Measurements from ENCODE around the gene ERBIN.
"Not testable (repeated sequence)": the region's sequence is repeated elsewhere in the genome, so short reads cannot be mapped to it uniquely, and the experiment has no call there.

ERBIN gene

DNA sequence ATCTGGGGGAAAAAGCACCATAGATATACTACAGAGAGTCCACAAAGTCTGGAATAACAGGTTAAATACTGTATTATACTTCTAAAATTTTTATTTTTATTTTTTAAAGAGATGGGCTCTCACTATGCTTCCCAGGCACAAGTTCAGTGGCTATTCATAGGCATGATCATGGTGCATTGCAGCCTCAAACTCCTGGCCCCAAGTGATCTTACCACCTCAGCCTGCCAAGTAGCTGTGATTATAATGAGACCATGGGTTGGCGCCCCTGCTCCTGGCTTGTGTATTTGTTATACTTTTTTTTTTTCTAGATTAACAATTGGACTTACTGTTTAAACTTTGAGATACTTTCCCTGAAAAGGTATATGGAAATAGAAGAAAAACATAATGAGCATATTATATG lies 25.9 kb downstream of the ERBIN start:
- DNase-seq, result no peak
- in situ Hi-C loops (cut with MboI; ENCODE audit: low pct_unique_long_range_greater_than_20kb, low sequenced_read_pairs), result no loop called here

DNA sequence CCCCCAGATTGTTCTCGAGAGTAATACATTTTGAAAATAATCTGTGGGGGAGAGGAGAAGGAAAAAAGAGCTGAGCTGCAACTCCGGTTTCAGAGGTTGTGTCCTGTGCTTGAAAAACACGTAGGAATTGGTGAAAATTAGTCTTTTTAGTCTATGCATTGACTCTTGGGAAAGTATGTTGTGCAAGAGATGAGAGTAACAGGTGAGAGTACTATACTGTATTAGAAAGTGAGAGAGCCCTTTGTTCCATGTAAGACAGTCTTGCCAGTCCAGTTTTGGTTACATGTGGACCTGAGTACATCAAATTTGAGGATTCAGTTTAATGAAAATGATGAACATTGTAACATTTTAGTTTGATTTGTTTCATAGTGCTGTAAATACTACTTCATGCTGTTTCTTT lies 27.8 kb downstream of the ERBIN start:
- in situ Hi-C loops (cut with MboI; ENCODE audit: low pct_unique_long_range_greater_than_20kb, low sequenced_read_pairs), result no loop called here
- DNase-seq, result no peak

DNA sequence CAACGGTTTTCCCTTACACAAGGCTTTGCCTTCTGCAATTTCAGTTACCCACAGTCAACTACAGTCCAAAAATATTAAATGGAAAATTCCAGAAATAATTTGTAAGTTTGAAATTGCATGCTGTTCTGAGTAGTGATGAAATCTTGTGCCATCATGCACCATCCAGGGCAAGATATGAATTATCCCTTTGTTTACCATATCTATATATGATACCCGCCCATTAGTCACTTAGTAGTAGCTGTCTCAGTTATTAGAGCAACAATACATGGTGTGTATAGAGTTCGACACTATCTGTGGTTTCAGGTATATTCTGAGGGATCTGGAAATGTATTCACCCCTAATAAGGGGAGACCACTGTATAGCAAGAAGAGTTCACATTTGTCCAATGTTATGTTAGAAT lies 29.4 kb downstream of the ERBIN start:
- no peak for DNase-seq
- in situ Hi-C loops (cut with MboI; ENCODE audit: low pct_unique_long_range_greater_than_20kb, low sequenced_read_pairs), result no loop called here

DNA sequence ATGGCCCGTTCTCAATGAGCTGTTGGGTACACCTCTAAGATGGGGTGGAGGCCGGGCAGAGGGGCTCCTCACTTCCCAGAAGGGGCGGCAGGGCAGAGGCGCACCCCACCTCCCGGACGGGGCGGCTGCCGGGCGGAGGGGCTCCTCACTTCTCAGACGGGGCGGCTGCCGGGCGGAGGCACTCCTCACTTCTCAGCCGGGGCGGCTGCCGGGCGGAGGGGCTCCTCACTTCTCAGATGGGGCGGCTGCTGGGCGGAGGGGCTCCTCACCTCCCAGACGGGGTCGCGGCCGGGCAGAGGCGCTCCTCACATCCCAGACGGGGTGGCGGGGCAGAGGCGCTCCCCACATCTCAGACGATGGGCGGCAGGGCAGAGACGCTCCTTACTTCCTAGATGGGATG lies 31.3 kb downstream of the ERBIN start:
- in situ Hi-C loops (cut with MboI; ENCODE audit: low pct_unique_long_range_greater_than_20kb, low sequenced_read_pairs), result not testable (repeated sequence)

DNA sequence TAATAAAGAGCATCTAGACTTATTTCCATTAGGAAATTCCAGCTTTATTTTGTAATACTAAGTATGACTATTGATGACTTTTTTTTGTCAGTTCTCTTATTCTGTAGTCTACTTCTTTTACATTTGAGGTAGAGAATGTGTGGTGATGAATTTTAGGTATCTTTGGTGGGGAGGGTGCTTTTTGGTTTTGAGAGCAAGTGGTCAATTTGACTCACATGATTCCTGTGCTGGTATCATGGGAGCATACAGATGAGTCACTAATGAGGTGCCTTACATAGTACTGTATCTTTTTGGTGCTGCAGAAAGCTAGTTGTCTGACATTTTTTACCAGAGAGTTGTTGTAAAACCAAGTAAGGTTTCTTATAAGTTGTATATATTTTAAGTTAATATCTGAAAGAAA lies 35.3 kb downstream of the ERBIN start:
- no peak for DNase-seq

More for the DNA sequence above, 31.3 kb downstream of the ERBIN start:
- DNase-seq, result not testable (repeated sequence)

DNA sequence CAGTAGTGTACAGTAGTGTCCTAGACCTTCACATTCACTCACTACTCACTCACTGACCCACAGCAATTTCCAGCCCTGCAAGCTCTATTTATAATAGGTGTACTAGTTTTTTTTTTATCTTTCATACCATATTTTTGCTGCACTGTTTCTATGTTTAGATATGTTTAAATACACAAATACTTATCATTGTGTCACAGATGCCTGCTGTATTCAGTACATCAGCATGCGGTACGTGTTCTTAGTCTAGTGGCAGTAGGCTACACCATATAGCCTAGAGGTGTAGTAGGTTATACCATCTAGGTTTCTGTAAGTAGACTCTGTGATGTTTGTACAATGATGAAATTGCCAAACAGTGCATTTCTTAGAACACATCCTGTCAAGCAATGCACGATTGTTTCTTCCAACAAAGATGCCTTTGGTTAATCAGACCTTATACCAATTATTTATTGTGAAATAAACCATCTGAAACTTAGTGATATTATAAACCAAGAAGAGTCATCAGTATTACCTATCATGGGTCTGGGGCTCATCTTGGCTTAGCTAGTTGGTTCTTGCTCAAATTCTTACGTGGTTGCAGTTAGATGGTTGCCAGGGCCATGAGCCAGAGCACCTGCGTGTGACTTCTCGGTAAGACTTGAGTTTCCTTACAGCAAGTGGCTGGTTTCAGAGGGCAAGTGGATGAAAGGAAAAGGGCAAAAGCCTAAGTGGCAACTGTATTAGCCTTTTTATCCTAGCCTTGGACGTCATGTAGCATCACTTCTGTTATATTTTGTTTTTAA lies 41.1 kb downstream of the ERBIN start:
- in situ Hi-C loops (cut with MboI; ENCODE audit: low pct_unique_long_range_greater_than_20kb, low sequenced_read_pairs), result no loop called here
- DNase-seq, result no peak

More for the DNA sequence above, 35.3 kb downstream of the ERBIN start:
- in situ Hi-C loops (cut with MboI; ENCODE audit: low pct_unique_long_range_greater_than_20kb, low sequenced_read_pairs), result no loop called here

DNA sequence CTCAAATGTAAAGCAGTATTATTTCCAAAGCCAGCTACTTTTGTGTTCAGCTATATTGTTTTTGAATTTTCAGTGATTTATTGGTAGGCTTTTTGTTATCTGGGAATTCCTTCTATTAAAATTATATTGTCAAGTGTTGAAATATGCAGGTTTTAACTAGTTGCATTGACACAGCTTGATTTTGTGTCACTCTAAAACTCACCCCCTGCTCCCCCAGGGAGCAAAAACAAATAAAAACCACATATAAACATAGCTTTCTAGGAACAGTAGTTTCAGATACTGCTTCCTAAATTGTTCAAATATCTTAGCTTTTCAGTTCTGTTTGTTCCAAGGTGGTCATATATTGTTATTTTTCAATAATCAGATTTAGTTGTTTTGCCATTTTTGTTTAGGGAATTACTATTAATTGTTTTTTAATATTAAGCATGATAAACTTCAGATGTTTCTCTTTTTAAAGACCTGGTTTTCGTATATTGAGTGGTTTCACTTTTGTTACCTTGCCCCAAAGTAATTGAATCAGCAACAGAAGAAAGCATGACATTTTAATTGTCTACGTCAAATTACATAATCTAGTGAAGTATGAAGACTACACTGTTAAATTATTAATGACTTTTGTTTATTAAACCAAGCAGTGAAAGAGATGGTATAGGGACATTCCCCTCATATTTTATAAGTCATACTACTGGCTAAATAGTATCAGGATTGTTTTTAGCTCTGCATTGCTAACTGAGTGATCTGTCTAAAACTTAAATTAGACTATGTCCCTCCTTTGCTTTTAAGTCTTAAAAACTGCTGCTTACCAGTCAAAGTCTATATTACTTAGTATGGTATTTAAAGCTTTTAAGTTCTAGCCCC lies 43.4 kb downstream of the ERBIN start:
- no peak for DNase-seq
- in situ Hi-C loops (cut with MboI; ENCODE audit: low pct_unique_long_range_greater_than_20kb, low sequenced_read_pairs), result no loop called here

DNA sequence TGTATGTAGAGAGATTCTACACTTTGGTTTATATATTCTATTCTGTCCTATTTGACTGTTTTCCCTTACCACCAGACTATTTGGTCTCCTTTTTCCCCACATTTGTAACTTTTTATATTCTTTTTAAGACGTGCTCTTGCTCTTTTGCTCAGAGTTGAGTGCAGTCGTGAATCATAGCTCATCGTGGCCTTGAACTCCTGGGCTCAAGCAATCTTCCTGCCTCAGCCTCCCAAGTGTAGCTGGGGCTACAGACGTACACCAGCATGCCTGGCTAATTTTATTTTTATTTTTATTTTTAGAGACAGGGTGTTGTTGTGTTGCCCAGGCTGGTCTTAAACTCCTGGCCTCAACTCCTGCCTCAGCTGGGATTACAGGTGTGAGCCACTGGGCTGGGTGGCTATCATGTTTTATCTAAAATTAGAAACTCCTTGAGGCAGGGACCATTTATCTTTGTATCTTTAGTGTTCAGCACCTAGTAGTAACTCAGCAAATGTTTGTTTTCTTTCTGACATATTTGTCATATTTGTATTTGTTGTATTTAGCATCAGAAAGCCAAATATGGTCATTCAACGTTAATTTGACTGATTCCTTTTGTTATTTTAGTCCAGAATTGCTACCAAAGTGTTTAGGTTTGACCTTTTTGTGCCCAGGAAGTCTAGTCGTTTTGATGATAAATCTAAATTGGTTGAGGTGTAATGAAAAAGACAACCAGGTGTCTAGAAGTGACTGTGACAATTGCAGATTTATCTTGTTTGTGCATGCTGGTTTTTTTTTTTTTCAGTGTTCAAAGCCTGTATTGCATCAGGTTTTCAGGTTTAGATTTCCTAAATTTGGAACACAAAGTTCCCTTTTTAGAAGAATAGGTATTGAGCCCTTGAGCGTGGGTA lies 44.3 kb downstream of the ERBIN start:
- no peak for DNase-seq
- in situ Hi-C loops (cut with MboI; ENCODE audit: low pct_unique_long_range_greater_than_20kb, low sequenced_read_pairs), result no loop called here

DNA sequence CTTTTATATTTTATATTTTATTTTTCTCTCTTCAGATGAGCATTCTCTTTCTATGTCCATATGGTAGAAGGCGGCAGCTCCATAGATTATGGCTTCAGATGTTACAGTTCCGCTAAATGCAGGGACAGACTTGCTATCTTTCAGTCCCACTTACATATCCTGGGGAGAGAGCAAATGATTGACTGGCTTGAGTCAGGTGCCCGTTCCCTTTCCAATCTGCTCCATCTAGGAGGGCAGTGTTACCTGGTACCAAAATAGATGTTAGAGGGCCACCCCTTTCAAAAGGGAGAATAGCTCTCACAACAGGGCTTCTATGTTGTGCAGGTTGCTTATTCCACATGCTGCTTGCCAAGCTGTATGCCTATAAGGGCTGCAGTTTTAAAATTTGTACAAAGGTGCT lies 45.3 kb downstream of the ERBIN start:
- in situ Hi-C loops (cut with MboI; ENCODE audit: low pct_unique_long_range_greater_than_20kb, low sequenced_read_pairs), result no loop called here
- no peak for DNase-seq

DNA sequence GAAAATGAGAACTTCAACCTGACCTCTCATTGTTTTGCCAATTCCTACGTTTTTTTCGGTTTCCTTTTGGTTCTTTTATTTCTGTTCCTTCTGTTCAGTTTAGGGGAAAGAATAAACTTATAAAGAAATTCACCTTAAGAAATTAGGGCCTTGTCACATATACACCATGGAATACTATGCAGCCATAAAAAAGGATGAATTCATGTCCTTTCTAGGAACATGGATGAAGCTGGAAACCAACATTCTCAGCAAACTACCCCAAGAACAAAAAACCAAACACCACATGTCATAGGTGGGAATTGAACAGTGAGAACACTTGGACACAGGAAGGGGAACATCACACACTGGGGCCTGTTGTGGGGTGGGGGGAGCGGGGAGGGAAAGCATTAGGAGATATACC lies 46.5 kb downstream of the ERBIN start:
- DNase-seq; in situ Hi-C loops (cut with MboI; ENCODE audit: low pct_unique_long_range_greater_than_20kb, low sequenced_read_pairs): not testable (repeated sequence)

DNA sequence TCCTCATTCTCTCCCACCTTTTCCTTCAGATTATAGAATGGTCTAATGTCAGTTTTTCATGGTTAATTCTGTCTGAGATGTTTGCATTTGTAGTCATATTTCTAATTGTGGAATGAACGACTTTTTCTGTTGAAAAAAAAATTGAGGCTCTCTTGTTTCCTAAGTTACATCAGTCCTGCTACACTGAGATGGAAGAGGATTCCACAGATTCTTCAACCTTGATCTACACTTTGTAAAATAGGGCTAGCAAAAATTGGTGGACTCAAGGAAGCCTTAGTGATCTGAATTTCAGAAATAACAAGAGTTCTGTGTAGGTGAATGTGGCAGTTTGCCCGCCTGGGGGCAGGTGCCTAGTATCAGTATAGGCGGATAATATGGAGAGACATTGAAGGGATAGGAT lies 51.9 kb downstream of the ERBIN start:
- DNase-seq, result no peak
- in situ Hi-C loops (cut with MboI; ENCODE audit: low pct_unique_long_range_greater_than_20kb, low sequenced_read_pairs), result no loop called here

DNA sequence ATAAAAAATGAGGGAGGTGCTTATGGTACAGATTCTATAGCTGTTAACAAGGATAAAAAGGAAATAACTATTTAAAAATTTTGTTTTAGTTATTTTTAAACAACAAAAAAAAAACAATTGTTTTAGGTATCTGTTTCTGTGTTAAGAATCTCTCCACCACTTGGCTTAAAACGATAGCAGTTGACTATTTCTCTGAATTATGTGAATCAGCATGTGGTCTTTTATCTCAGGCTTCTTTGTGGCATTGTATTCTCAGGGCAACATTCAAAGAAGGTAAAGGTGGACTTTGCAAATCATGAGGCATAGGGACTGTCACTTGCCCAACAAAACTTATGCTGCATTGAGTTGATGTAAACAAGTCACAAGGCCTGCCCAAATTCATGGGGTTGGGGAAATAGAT lies 55.2 kb downstream of the ERBIN start:
- DNase-seq, result no peak
- in situ Hi-C loops (cut with MboI; ENCODE audit: low pct_unique_long_range_greater_than_20kb, low sequenced_read_pairs), result no loop called here

DNA sequence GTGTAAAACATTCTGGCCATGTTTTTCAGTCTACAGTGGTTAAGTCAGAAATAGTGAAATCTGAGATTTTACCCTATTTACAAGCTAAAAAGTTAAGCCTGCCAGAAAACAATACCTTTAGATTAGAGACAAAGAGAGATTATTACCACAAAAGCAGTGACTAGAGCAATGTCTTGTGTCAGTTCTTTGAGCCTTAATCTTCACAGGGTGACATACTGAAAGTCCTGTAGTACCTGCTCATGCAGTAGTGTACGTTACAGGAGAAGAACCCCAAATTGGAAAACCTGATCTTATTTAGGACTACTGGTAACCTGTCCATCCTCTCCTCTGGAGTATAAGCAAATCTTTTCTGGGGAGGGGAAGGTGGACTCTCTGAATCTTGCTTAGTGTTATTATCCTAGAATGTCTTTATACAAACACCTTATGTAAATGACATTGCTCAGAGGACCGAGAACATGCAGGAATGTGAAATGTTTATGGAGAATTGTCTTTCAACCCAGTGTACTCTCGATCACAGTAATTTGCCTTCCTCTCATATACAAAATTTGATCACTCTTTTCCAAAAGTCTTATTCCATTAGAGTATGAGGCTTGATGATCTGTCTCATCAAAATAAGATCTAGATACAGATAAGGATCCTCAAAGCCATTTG lies 55.7 kb downstream of the ERBIN start:
- in situ Hi-C loops (cut with MboI; ENCODE audit: low pct_unique_long_range_greater_than_20kb, low sequenced_read_pairs), result no loop called here
- no peak for DNase-seq

DNA sequence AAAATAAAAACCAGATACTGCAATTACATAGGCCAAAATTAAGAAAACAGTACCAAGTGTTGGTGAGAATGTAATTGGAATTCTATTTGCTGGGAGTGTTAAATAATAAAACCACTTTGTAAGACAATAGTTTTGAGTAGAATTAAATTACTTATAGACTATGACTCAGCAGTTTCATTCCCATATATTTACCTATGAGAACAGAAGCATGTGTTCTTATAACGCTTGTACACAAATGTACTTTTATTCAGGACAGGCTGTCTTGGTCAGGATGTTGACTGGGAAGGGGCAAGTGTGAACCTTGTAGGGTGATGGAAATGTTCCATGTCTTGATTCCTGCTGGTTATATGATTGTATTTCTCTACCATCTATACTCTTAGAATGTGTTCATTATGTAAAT lies 56.3 kb downstream of the ERBIN start:
- in situ Hi-C loops (cut with MboI; ENCODE audit: low pct_unique_long_range_greater_than_20kb, low sequenced_read_pairs), result no loop called here
- no peak for DNase-seq

DNA sequence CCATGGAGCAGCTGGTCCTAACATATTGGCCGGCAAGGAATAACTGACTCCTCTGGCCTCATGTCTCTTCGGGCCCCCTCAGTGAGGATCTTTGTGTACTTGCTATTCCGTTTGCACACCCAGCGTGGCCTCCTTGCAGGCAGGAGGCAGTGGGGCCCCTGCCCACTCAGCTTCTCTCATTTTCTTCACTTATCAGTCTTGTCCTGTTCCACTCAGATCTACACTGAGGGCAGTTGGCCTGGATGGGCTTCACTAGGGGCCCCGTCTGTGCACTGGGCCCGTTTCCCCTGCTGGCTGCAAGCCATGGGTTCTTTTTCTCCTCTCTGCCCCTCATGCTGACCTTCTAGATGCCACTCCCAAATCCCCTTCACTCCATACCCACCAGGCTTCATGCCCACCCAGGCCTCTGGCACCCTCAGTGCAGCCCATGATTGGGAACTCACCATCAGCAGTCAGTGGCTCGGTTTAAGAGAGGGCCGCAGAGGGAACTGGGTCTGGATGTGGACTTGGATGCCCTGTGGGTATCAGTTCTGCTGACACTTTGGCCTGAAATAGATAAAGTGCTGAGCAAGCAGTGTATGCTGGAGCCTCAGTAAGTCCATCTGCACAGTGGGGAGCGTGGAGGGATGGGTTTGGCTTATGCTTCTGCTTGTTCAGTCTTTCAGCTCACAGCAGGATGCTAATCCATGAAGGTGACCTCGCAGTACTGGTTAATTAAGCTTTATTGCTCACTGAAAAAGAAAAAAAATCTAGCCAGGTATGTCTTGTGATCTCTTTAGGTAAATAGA lies 57.9 kb downstream of the ERBIN start:
- in situ Hi-C loops (cut with MboI; ENCODE audit: low pct_unique_long_range_greater_than_20kb, low sequenced_read_pairs), result no loop called here
- no peak for DNase-seq

DNA sequence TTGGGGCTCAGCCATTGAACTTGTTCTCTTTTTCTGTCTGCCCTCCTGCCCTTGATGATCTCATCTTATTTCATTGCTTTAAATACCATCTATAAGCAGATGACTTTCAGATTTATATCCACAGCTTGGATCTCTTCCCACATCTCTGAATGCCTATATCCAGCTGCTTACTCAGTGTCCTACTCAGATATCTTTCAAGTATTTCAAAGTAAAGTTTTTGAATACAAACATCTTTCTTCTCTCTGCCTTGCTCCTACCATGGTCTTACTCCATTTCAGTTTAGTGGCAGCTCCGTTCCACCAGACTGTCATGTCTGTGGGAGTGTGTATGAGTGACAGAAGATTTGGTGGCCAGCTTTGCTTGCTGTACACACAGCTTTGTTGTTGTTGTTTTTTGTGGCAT lies 59.7 kb downstream of the ERBIN start:
- no peak for DNase-seq
- in situ Hi-C loops (cut with MboI; ENCODE audit: low pct_unique_long_range_greater_than_20kb, low sequenced_read_pairs), result no loop called here

DNA sequence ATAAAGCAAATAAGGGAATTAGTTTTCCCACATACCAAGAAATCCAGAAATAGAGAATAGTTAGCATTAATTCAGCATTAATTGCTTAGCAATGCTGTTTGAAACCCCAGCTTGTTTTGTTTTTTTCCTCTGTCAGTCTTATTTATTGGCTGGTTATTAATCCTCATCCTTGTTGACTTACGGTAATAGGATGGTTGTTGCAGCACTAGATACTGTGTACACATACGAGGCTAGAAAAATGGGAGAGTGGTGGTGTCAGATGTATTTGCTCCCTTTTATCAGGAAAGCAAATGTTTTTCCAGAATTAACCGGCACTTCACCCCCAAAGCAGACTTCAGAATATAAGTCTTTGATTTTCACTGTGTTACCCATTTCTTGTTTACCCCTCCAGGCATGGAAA lies 60.4 kb downstream of the ERBIN start:
- in situ Hi-C loops (cut with MboI; ENCODE audit: low pct_unique_long_range_greater_than_20kb, low sequenced_read_pairs), result no loop called here
- DNase-seq, result no peak

DNA sequence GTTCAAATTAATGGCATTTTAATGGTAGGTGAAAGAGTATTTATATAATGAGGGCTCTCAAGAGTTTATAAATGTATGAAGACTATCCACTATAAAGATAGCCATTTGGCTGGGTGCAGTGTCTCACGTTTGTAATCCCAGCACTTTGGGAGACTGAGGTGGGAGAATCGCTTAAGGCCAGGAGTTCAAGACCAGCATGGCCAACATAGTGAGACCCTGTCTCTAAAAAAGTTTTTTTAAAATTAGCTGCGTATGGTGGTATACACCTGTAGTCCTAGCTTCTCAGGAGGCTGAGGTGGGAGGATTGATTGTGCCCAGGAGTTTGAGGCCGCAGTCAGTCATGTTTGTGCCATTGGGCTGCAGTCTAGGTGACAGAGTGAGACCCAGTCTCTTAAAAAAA lies 61.6 kb downstream of the ERBIN start:
- in situ Hi-C loops (cut with MboI; ENCODE audit: low pct_unique_long_range_greater_than_20kb, low sequenced_read_pairs), result no loop called here
- no peak for DNase-seq
